ENCODE measurements around the gene CFAP77. TPM values are rescaled to one million over a fixed set of nuclear protein-coding genes. Genes with fewer than 3 reads are reported as not detected.

CFAP77 gene
- total RNA-seq, 2 donors from 2014 or later = 3.3 to 8.6 TPM

GRCh38 chr9:132575005-132575609 is 165.1 kb downstream of the CFAP77 start:
- no peaks in the 10 kb centered on the region for H3K9me3 ChIP-seq
- no peak overlapping the region for H3K4me3 ChIP-seq
- H3K4me1 ChIP-seq = peaks cover 0 to 6% of the 10 kb centered on the region in 2 donors
- peaks cover 12 to 19% of the 10 kb centered on the region in 2 donors for H3K27me3 ChIP-seq
- TF ChIP-seq CTCF (IDR thresholded peaks at IDR 0.05) = peak in 1 of 2 donors; percentile 88
- H3K36me3 ChIP-seq = no peaks in the 10 kb centered on the region
- no peak for DNase-seq (ENCODE audit: low spot score)
- no peak overlapping the region for H3K27ac ChIP-seq

GRCh38 chr9:132575811-132576210 is 165.8 kb downstream of the CFAP77 start:
- Histone ChIP-seq H3K4me1 (peaks cover 0 to 13% of the 10 kb centered on the region in 2 donors), H3K36me3 (no peaks in the 10 kb centered on the region), H3K9me3 (no peaks in the 10 kb centered on the region), H3K4me3 (no peak overlapping the region), H3K27ac (no peak overlapping the region), H3K27me3 (peaks cover 16 to 26% of the 10 kb centered on the region in 2 donors)
- DNase-seq (ENCODE audit: low spot score) = no peak
- no peak for TF ChIP-seq CTCF (IDR thresholded peaks at IDR 0.05)

GRCh38 chr9:132577119-132577518 is 167.1 kb downstream of the CFAP77 start:
- no peak for TF ChIP-seq CTCF (IDR thresholded peaks at IDR 0.05)
- no peak overlapping the region for H3K4me3 ChIP-seq
- H3K27ac ChIP-seq = no peak overlapping the region
- peaks cover 0 to 21% of the 10 kb centered on the region in 2 donors for H3K4me1 ChIP-seq
- no peak for DNase-seq (ENCODE audit: low spot score)
- H3K27me3 ChIP-seq = peaks cover 21 to 35% of the 10 kb centered on the region in 2 donors
- no peaks in the 10 kb centered on the region for H3K9me3 ChIP-seq
- no peaks in the 10 kb centered on the region for H3K36me3 ChIP-seq

GRCh38 chr9:132578367-132578932 is 168.4 kb downstream of the CFAP77 start:
- no peaks in the 10 kb centered on the region for H3K36me3 ChIP-seq
- H3K27ac ChIP-seq = no peak overlapping the region
- H3K4me3 ChIP-seq = no peak overlapping the region
- no peaks in the 10 kb centered on the region for H3K9me3 ChIP-seq
- DNase-seq (ENCODE audit: low spot score) = no peak
- H3K27me3 ChIP-seq = peaks cover 30 to 49% of the 10 kb centered on the region in 2 donors
- no peak for TF ChIP-seq CTCF (IDR thresholded peaks at IDR 0.05)
- peaks cover 0 to 27% of the 10 kb centered on the region in 2 donors for H3K4me1 ChIP-seq

GRCh38 chr9:132579427-132579798 is 169.4 kb downstream of the CFAP77 start:
- no peak for TF ChIP-seq CTCF (IDR thresholded peaks at IDR 0.05)
- Histone ChIP-seq H3K9me3 (no peaks in the 10 kb centered on the region), H3K4me3 (no peak overlapping the region), H3K27me3 (peaks cover 30 to 58% of the 10 kb centered on the region in 2 donors), H3K4me1 (peaks cover 0 to 27% of the 10 kb centered on the region in 2 donors), H3K27ac (no peak overlapping the region), H3K36me3 (no peaks in the 10 kb centered on the region)
- no peak for DNase-seq (ENCODE audit: low spot score)
